Cardiac fibroblast (primary cell): ENCODE data around the gene CNFN.

Experiments
- DNase-seq, 2 donors: peaks; one replicate each; pipeline versions ENCODE4 v3.0.0 to v3.0.0-alpha.2; 2010; ENCODE audit warnings: low read depth in 2 of 2
- H3K4me3 ChIP-seq, 2 donors: replicated peaks in 1 of 2; 1 replicate in 1 of 2; 2 replicates in 1 of 2; pipeline ENCODE4 v1.5.1; 2011; ENCODE audit warnings: low read depth in 2 of 2, low read length in 2 of 2, mild to moderate bottlenecking in 2 of 2, moderate library complexity in 1 of 2
- CTCF ChIP-seq: IDR thresholded peaks from one replicate; pipeline ENCODE4 v1.5.1; 2011; ENCODE audit warnings: low read depth, mild to moderate bottlenecking, low read length, inconsistent platforms

The CNFN gene

GRCh38 chr19:42421591-42422031 is 31.5 kb upstream of the CNFN start:
- no peak for TF ChIP-seq CTCF
- no peak overlapping the region for H3K4me3 ChIP-seq
- DNase-seq, result peak in 1 of 2 donors; percentile 39

- no peak overlapping the region for H3K4me3 ChIP-seq
- TF ChIP-seq CTCF, result no peak
- no peak for DNase-seq
Observed at GRCh38 chr19:42421101-42421500, 31.0 kb upstream of the CNFN start.

GRCh38 chr19:42420055-42420544 is 30.0 kb upstream of the CNFN start:
- peak; percentile 52 to 63 for DNase-seq
- TF ChIP-seq CTCF, result peak; percentile 75
- no peak overlapping the region for H3K4me3 ChIP-seq

GRCh38 chr19:42419309-42419708 is 29.2 kb upstream of the CNFN start:
- no peak overlapping the region for H3K4me3 ChIP-seq
- no peak for DNase-seq
- no peak for TF ChIP-seq CTCF

- TF ChIP-seq CTCF, result no peak
- no peak for DNase-seq
Observed at GRCh38 chr19:42412661-42413076, 22.6 kb upstream of the CNFN start.

GRCh38 chr19:42412227-42412626 is 22.1 kb upstream of the CNFN start:
- H3K4me3 ChIP-seq, result no peak overlapping the region
- DNase-seq, result no peak
- TF ChIP-seq CTCF, result no peak

More at GRCh38 chr19:42412661-42413076, 22.6 kb upstream of the CNFN start:
- H3K4me3 ChIP-seq, result no peak overlapping the region

- no peak overlapping the region for H3K4me3 ChIP-seq
- DNase-seq, result no peak
- no peak for TF ChIP-seq CTCF
Observed at GRCh38 chr19:42411581-42412178, 21.6 kb upstream of the CNFN start.
